ENCODE results near the gene UAP1L1. TPM values are rescaled to one million over a fixed set of nuclear protein-coding genes. Genes with fewer than 3 reads are reported as not detected.

Gene UAP1L1
- total RNA-seq, 2 experiments from 2014 or later = 19.1 to 21.9 TPM

DNA sequence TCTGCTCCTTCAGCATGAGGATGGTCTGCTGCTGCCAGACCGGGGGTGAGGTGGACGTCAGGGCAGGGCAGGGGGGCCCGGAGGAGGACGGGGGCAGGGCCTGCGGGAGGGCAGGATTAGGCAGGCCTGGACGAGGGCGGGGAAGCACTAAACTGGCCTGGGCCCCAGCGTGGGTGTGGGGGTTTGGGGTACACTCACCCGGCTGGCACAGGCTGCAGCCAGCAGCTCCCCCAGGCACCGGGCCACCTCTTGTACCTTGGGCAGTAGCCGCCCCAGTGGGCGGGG, 12.5 kb upstream of the UAP1L1 start:
- H3K36me3 Mint-ChIP-seq (ENCODE audit: low read depth) = peaks cover 10% of the 10 kb centered on the region
- no peak overlapping the region for H3K27ac Mint-ChIP-seq
- H3K4me1 Mint-ChIP-seq = peaks cover 12% of the 10 kb centered on the region
- no peaks in the 10 kb centered on the region for H3K27me3 Mint-ChIP-seq
- ChIA-PET POLR2A (no interaction called here), CTCF (interaction anchor here (1.2 to 10.6 kb wide), 5 partner anchors 9 to 273 kb away, joined by 3 to 157 read pairs (median 8); partner anchors contain the start of genes ABCA2, FUT7 and NPDC1)
- no peak overlapping the region for H3K4me3 Mint-ChIP-seq
- no peaks in the 10 kb centered on the region for H3K9me3 Mint-ChIP-seq
- no peak for DNase-seq

DNA sequence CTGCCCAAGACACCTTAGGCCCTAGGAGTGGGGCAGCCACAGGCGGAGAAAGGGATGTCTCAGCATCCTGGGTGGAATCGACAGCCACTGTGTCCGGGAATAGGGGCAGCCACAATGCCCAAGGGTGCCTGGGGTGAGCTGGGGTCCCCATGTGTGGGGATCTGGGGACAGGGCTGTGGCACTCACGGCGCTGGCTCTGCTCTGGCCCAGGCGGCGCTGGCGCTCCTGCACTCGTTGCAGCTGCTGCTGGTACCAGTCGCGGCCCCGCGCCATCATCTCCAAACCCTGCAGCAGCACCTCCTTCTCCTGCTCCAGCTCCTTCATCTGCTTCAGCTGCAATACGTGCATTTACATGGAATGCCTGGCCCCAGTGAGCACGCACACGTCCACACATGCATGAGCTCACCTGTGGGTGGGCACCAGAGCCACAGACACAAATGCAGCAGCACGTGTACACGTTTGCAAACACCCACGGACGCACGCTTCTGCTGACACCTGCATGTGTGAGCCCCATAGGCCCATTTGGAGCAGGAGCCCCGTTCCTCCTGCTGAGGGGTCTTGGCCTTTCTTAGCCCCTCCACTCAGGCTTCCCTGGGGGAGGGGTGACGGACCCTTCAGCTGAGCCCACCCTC, 11.9 kb upstream of the UAP1L1 start:
- no peak for DNase-seq
- Mint-ChIP-seq H3K27ac (no peak overlapping the region), H3K9me3 (no peaks in the 10 kb centered on the region), H3K4me3 (no peak overlapping the region), H3K27me3 (no peaks in the 10 kb centered on the region), H3K4me1 (peaks cover 12% of the 10 kb centered on the region), H3K36me3 (ENCODE audit: low read depth) (peaks cover 10% of the 10 kb centered on the region)
- POLR2A ChIA-PET = no interaction called here
- CTCF ChIA-PET = interaction anchor here (0.9 to 10.6 kb wide), 6 partner anchors 10 to 39 kb away, joined by 3 to 157 read pairs (median 12); partner anchors contain the start of genes ABCA2, FUT7, NPDC1 and UAP1L1

DNA sequence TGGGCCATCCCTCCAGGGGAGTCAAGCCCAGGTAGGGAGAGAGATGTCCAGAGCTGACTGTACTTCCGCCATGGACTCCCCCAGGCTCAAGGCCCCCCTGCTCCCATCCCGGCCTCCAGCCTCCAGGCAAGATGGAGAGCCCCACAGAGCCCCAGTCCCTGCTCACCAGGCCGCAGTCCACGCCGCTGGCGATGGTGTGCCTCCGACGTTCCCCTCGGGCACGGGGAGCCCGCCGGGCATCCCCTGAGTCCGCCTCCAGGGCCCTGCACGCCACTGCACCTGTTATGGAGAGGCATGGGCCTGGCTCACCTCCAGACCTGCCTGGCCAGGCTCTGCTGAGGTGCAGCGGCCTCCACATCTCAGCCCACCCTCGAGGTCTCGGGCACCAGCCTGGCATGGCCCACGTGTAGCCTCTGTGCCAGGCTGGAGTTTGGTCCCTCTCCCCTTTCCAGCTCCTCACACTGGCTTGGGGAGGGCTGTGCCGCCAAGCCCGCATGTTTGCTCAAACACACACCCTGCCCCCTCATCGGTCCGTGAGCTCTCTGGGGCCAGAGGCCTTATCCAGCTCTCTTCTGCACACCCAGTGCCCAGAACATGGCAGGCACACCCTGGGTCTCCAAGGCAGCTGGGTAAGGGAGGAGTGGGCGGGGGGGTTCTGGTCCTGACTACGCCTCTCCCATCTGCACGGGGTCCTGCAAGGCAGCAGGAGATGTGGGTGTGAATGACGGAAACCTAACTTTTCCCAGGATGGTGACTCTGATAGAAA, 11.0 kb upstream of the UAP1L1 start:
- H3K9me3 Mint-ChIP-seq = no peaks in the 10 kb centered on the region
- POLR2A ChIA-PET = no interaction called here
- CTCF ChIA-PET = interaction anchor here (0.9 to 10.6 kb wide), 7 partner anchors 8 to 39 kb away, joined by 3 to 157 read pairs (median 8); partner anchors contain the start of genes ABCA2, FUT7 and UAP1L1

DNA sequence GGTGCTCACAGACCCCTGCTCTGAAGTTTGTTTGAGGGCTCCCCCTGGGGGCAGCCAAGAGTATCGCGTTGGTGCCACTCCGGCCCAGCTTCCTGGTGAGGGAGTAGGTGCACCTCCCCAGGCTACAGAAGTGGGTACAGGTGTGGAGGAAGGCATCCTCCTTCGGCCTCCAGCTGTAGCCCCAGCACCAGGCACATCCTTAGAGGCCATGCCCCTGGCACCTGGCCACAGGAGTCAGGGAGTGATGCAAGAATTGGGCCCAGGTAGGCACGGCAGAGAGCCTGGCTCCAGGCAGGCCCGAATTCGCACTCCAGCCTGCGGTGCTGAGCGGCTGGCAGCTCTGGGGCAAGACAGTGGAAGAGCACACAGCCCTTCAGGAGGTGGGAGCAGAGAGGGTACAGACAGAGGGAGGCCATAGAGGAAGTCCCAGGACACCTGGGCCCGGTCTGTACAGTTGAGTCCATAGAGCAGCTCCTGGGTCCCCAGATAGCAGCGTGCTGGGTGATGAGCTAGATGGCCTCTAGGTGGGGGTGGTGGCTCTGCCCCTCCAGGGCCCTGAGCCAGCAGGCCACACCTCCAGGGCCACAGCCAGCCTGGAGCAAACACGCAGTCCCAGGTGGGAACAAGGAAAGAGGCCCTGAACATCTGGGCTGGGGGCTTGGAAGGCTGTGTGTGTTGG, 9.3 kb upstream of the UAP1L1 start:
- peak overlapping the region; percentile 75 for H3K27ac Mint-ChIP-seq
- H3K4me3 Mint-ChIP-seq = peak overlapping the region; percentile 69
- H3K36me3 Mint-ChIP-seq (ENCODE audit: low read depth) = peaks cover 10% of the 10 kb centered on the region

More for the DNA sequence above, 11.0 kb upstream of the UAP1L1 start:
- Mint-ChIP-seq H3K4me3 (no peak overlapping the region), H3K4me1 (peaks cover 18% of the 10 kb centered on the region), H3K36me3 (ENCODE audit: low read depth) (peaks cover 10% of the 10 kb centered on the region), H3K27me3 (no peaks in the 10 kb centered on the region), H3K27ac (no peak overlapping the region)
- DNase-seq = no peak

DNA sequence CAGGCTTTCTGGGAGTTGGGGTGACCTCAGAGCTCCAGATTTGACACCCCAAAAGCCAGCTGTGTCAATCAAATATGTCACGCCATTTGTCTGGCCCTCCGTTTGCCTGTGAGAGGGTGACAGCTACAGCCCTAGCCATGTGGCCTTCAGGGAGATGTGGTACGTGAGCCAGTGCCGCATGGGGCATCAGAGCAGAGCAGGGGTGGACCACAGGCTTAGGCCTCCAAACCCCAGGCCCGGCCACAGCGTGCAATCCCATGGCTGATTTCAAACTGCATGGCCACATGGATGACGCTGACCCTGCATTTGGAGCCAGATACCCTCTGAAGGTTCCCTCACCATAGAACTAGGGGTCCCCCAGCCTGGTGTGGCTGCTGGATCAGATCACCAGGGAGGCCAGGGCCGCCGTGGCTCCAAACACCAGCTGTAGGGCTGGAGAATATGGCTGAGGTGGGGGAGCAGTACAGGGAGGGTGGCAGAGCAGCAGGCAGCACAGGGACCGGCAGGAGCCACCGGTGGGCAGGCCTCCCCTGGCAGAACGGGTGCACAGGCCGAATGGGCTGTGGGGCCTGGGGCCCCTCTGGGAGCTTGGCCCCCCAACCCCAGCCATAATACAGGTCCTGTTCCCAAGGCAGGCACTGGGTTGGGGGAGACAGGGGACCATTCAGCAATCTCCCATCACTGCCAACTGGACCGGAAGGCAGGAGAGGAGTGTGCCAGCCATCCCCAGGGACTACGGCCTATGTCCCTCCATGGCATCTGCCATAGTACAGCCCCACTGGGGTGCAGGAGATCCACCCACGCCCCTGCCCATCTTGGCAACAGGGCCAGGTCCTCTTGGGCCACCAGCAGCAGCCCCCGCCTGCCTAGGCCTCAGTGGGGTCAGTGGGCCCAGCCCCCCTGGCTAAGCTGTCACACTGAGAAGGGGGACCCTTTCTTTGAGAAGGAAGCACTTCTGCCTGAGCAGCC, 8.5 kb upstream of the UAP1L1 start:
- Mint-ChIP-seq H3K9me3 (no peaks in the 10 kb centered on the region), H3K36me3 (ENCODE audit: low read depth) (peaks cover 10% of the 10 kb centered on the region), H3K27ac (peak overlapping the region; percentile 46), H3K4me3 (peak overlapping the region; percentile 69), H3K4me1 (peaks cover 28% of the 10 kb centered on the region), H3K27me3 (no peaks in the 10 kb centered on the region)
- ChIA-PET POLR2A (interaction anchor here (0.5 to 1.4 kb wide), 3 partner anchors 19 to 172 kb away, joined by 3 to 5 read pairs (median 3); partner anchors contain the start of gene TUBB4B), CTCF (interaction anchor here (0.6 to 10.6 kb wide), 18 partner anchors 8 to 339 kb away, joined by 3 to 157 read pairs (median 5); partner anchors contain the start of genes ABCA2, AJM1, FUT7 and MAN1B1)
- no peak for DNase-seq

More for the DNA sequence above, 9.3 kb upstream of the UAP1L1 start:
- H3K4me1 Mint-ChIP-seq = peaks cover 25% of the 10 kb centered on the region
- H3K9me3 Mint-ChIP-seq = no peaks in the 10 kb centered on the region
- ChIA-PET POLR2A (interaction anchor here (0.5 to 1.4 kb wide), 2 partner anchors 20 to 173 kb away, joined by 3 to 5 read pairs; partner anchors contain the start of gene TUBB4B), CTCF (interaction anchor here (0.6 to 10.6 kb wide), 23 partner anchors 9 to 338 kb away, joined by 3 to 157 read pairs (median 4); partner anchors contain the start of genes ABCA2, AJM1, FUT7 and MAN1B1)
- no peaks in the 10 kb centered on the region for H3K27me3 Mint-ChIP-seq
- DNase-seq = peak; percentile 90

DNA sequence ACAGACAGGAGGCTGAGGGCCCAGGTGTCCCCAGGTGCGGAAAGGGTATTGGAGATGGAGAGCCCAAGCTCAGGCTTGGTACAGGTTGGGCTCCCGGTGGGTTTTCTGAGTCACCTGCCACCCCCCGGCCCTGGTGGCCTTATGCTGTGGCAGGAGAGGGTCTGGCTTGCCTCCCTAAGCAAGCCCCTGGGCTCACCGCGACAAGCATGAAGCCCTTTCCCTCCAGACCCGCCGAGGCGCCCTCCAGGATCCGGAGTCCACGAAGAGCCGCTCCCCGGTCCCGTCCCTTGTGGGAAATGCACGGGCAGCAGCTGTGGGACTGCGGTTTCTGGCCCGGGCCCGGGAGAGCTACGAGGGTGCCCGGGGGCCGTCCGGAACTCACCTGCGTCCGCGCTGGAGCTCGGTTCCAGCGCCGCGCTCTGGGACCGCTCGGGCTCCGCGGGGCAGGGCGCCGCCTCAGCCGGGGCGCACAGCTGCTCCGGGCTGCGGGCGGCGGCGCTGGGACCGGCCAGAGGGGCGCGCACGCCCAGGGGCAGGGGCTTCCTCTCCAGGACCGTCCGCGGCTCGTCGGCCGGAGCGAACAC, 7.7 kb upstream of the UAP1L1 start:
- peak overlapping the region; percentile 69 for H3K4me3 Mint-ChIP-seq
- H3K4me1 Mint-ChIP-seq = peaks cover 28% of the 10 kb centered on the region
- CTCF ChIA-PET = interaction anchor here (0.8 to 10.6 kb wide), 11 partner anchors 9 to 342 kb away, joined by 3 to 157 read pairs (median 4); partner anchors contain the start of genes ABCA2, FUT7, MAN1B1 and NPDC1
- H3K27me3 Mint-ChIP-seq = no peaks in the 10 kb centered on the region
- DNase-seq = no peak
- H3K36me3 Mint-ChIP-seq (ENCODE audit: low read depth) = peaks cover 7% of the 10 kb centered on the region
- POLR2A ChIA-PET = interaction anchor here (0.6 to 2.2 kb wide), 3 partner anchors 17 to 27 kb away, joined by 3 to 16 read pairs (median 3); partner anchors contain the start of gene MAN1B1
- peak overlapping the region; percentile 46 for H3K27ac Mint-ChIP-seq
- H3K9me3 Mint-ChIP-seq = no peaks in the 10 kb centered on the region

DNA sequence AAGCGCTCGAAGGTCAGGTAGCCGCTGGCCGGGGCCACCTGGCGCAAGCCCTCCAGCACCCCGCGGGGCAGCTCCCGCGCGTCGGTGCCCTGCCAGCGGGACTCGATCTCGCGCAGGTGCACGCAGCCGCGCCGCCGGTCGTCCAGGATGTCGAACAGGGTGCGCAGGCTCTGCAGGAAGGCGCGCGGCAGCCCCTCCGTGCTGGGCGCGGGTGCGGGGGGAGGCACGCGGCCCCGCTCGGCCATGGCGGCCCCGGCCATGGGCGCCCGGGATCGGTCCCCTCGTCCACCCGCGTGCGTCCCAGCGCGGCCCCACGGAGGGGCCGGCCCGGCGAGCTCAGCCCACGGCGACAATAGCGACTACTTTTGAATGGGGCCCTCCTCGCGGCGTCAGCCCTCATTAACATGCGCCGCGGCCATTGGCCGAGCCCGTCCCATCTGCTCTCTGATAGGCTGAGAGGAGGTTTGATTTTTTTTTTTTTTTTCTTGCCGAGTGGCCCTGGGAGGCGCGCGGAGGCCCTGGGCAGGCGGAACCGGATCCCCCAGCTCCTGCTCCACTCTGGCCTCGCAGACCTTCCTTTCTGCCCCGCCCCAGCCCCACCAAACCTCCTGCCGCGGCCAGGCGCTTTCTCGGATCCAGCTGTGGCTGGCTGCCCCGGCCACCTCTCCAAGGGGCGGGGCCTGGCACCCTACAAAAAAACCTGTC, 7.0 kb upstream of the UAP1L1 start, which contains the start of gene SAPCD2:
Gene SAPCD2 (minus strand): TSS at position 357 of the 705 bp plus-strand sequence. CDS start 97 bp downstream, at position 260.
- Mint-ChIP-seq H3K4me1 (peaks cover 28% of the 10 kb centered on the region), H3K4me3 (peak within 1 kb of the TSS; percentile 82), H3K36me3 (ENCODE audit: low read depth) (peaks cover 7% of the 10 kb centered on the region), H3K9me3 (no peaks in the 10 kb centered on the region), H3K27me3 (no peaks in the 10 kb centered on the region), H3K27ac (peak within 1 kb of the TSS; percentile 91)
- DNase-seq = peak; percentile 92
- CTCF ChIA-PET = interaction anchor here (0.5 to 10.6 kb wide), 16 partner anchors 9 to 342 kb away, joined by 3 to 157 read pairs (median 3); partner anchors contain the start of genes ABCA2, FUT7, NELFB and NPDC1
- POLR2A ChIA-PET = interaction anchor here (0.6 to 2.2 kb wide), 2 partner anchors 16 to 23 kb away, joined by 3 to 16 read pairs; partner anchors contain the start of gene MAN1B1

DNA sequence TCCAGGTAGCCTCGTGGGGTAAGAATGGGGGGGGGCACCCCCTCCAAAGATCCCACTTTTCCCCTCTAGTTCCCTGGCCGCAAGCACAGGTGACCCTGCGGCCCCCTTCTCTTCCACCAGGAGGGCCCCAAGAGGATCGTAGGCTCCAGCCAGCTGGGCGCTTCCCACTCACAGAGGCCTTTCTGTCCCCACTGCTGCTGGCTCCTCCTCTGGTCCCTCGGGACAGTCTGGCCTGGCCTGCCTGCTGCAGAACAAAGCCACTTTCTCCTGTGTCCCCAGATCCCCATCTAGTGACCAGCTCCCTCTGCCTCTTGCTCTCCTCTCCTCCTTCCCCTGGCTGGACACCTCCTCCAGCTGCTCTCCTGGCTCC, 6.4 kb upstream of the UAP1L1 start:
- ChIA-PET POLR2A (interaction anchor here (2.2 kb wide), 1 partner anchor 16 kb away, joined by 16 read pairs; the partner anchor contains the start of gene MAN1B1), CTCF (interaction anchor here (0.6 to 10.6 kb wide), 10 partner anchors 15 to 343 kb away, joined by 3 to 157 read pairs (median 4); partner anchors contain the start of genes ABCA2, FUT7, MAN1B1 and NELFB)
- no peaks in the 10 kb centered on the region for H3K27me3 Mint-ChIP-seq
- H3K4me1 Mint-ChIP-seq = peaks cover 28% of the 10 kb centered on the region
- H3K36me3 Mint-ChIP-seq (ENCODE audit: low read depth) = peaks cover 4% of the 10 kb centered on the region
- no peak for DNase-seq
- H3K27ac Mint-ChIP-seq = peak overlapping the region; percentile 91
- H3K9me3 Mint-ChIP-seq = no peaks in the 10 kb centered on the region
- H3K4me3 Mint-ChIP-seq = peak overlapping the region; percentile 82

DNA sequence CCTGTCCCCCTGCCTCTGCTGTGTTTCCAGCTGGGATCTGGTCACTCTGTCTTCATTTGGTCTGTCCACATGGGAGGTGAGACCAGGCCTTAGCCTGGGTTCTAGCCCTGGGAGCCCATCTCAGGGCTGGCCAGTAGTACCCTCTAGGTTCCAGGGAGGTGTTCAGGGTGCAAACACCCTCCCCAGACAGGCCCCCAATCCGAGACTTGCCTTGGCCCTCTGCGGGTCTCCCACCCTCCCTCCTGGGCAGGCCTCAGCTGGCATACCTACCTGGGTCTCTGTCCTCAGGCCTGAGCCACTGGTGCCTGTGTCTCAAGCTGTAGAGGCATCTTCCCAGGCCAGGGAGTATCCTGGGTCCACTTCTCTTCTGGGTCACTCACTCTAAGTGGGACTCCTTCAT, 6.0 kb upstream of the UAP1L1 start:
- CTCF ChIA-PET = interaction anchor here (0.6 to 10.6 kb wide), 11 partner anchors 11 to 343 kb away, joined by 3 to 157 read pairs (median 4); partner anchors contain the start of genes ABCA2, FUT7, MAN1B1 and NPDC1
- H3K4me1 Mint-ChIP-seq = peaks cover 28% of the 10 kb centered on the region
- H3K27me3 Mint-ChIP-seq = no peaks in the 10 kb centered on the region
- H3K27ac Mint-ChIP-seq = peak overlapping the region; percentile 91
- DNase-seq = no peak
- H3K36me3 Mint-ChIP-seq (ENCODE audit: low read depth) = peaks cover 4% of the 10 kb centered on the region
- no peaks in the 10 kb centered on the region for H3K9me3 Mint-ChIP-seq
- POLR2A ChIA-PET = interaction anchor here (2.2 kb wide), 1 partner anchor 15 kb away, joined by 16 read pairs; the partner anchor contains the start of gene MAN1B1
- peak overlapping the region; percentile 82 for H3K4me3 Mint-ChIP-seq

DNA sequence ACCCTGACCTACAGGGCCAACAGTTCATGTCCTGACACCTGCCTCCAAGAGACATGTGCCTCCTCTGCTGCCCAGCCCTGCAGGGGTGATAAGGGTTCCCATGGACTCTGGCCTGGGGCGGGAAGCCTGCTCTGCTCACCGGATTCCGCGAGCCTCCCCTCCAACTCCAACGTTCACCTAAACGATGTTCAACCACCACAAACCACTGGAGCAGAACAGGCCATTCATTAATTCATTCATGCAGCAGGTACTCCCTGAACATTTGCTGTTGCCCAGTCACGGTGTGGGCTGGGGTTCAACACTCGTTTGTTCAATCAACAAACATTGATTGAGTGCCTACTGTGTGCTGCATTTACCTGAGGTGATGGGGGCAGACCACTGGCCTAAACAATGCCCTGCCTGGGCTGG, 3.3 kb upstream of the UAP1L1 start:
- Mint-ChIP-seq H3K9me3 (no peaks in the 10 kb centered on the region), H3K4me1 (peaks cover 16% of the 10 kb centered on the region), H3K27me3 (no peaks in the 10 kb centered on the region), H3K36me3 (ENCODE audit: low read depth) (no peaks in the 10 kb centered on the region), H3K4me3 (no peak overlapping the region), H3K27ac (peak overlapping the region; percentile 58)
- CTCF ChIA-PET = no interaction called here
- POLR2A ChIA-PET = no interaction called here
- no peak for DNase-seq
